Measurements from ENCODE around the gene ABCC4. TPM values are rescaled to one million over a fixed set of nuclear protein-coding genes. Genes with fewer than 3 reads are reported as not detected.
A peak's percentile ranks its signal among the peaks of the same experiment; 100 is the strongest.

Gene ABCC4
- total RNA-seq, 4 donors from 2014 or later = 15.8 to 26.0 (median 23.8) TPM

DNA sequence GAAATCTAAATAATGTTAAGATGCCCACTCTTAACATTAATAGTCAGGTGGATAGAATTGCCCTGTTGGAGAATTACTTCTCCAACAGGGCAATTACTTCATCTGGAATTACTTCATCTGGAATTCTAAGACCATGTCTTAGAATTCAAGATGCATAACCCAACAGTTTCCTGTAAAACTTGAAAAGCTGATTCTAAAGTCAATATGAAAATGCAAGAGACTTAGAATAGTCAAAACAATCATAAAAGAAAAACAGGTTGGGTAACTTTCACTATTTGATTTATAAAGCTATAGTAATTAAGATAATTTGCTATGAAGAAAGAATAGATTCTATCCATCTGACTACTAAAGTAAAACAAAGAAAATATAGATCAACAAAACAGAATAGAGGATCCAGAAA lies 75.2 kb downstream of the ABCC4 start:
- peaks cover 6 to 42% (median 11%) of the 10 kb centered on the region in 4 donors for H3K4me1 ChIP-seq
- DNase-seq = no peak
- in situ Hi-C loops (cut with MboI; ENCODE audit: low pct_ligation_motif_present in 1 of 4, low pct_unique_long_range_greater_than_20kb in 1 of 4, low sequenced_read_pairs in 3 of 4) = no loop called here
- intact Hi-C loops (cut with DNase I; ENCODE audit: low total_unique reads) = no loop called here
- peak overlapping the region; percentile 18 to 63 (median 50) for H3K27ac ChIP-seq
- H3K4me3 ChIP-seq = no peak overlapping the region
- no peaks in the 10 kb centered on the region for H3K9me3 ChIP-seq
- TF ChIP-seq, protein P1, sequence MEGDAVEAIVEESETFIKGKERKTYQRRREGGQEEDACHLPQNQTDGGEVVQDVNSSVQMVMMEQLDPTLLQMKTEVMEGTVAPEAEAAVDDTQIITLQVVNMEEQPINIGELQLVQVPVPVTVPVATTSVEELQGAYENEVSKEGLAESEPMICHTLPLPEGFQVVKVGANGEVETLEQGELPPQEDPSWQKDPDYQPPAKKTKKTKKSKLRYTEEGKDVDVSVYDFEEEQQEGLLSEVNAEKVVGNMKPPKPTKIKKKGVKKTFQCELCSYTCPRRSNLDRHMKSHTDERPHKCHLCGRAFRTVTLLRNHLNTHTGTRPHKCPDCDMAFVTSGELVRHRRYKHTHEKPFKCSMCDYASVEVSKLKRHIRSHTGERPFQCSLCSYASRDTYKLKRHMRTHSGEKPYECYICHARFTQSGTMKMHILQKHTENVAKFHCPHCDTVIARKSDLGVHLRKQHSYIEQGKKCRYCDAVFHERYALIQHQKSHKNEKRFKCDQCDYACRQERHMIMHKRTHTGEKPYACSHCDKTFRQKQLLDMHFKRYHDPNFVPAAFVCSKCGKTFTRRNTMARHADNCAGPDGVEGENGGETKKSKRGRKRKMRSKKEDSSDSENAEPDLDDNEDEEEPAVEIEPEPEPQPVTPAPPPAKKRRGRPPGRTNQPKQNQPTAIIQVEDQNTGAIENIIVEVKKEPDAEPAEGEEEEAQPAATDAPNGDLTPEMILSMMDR (IDR thresholded peaks at IDR 0.05) = no peak
- TF ChIP-seq EP300 (IDR thresholded peaks at IDR 0.05; ENCODE audit: low read depth) (no peak), POLR2A (IDR thresholded peaks at IDR 0.05) (no peak), POLR2AphosphoS5 (IDR thresholded peaks at IDR 0.05) (no peak)
- no peaks in the 10 kb centered on the region for H3K27me3 ChIP-seq
- H3K36me3 ChIP-seq = no peaks in the 10 kb centered on the region

DNA sequence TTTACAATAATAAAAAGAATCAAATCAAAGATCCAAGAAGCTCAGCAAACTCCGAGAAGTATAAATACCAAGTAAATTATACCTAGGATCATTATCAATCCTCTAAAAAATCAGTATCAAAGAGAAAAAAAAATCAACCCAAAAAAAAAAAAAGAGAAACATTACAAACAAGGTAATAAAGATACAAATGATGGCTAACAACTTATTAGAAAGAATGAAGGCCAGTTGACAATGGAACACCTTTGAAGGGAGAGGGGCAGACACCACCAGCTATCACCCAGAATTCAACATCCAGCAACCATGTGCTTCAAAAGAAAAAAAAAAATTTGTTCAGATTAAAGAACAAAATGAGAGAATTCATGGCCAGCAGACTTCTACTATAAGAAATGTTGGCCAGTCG lies 77.2 kb downstream of the ABCC4 start:
- TF ChIP-seq POLR2AphosphoS5 (IDR thresholded peaks at IDR 0.05) = no peak
- TF ChIP-seq POLR2A (IDR thresholded peaks at IDR 0.05) = no peak
- TF ChIP-seq, protein P1 (IDR thresholded peaks at IDR 0.05) = no peak
- no peak for TF ChIP-seq EP300 (IDR thresholded peaks at IDR 0.05; ENCODE audit: low read depth)
- intact Hi-C loops (cut with DNase I; ENCODE audit: low total_unique reads) (no loop called here), in situ Hi-C loops (cut with MboI; ENCODE audit: low pct_ligation_motif_present in 1 of 4, low pct_unique_long_range_greater_than_20kb in 1 of 4, low sequenced_read_pairs in 3 of 4) (no loop called here)
- H3K4me3 ChIP-seq = no peak overlapping the region
- H3K27ac ChIP-seq = no peak overlapping the region
- H3K27me3 ChIP-seq = no peaks in the 10 kb centered on the region
- no peak for DNase-seq
- peaks cover 6 to 42% (median 11%) of the 10 kb centered on the region in 4 donors for H3K4me1 ChIP-seq
- H3K9me3 ChIP-seq = no peaks in the 10 kb centered on the region
- no peaks in the 10 kb centered on the region for H3K36me3 ChIP-seq
- WGBS, 2 donors (ENCODE audit: low coverage in 1 of 2) = 93 to 100% methylated on average over 2 of the region's 2 CpGs

DNA sequence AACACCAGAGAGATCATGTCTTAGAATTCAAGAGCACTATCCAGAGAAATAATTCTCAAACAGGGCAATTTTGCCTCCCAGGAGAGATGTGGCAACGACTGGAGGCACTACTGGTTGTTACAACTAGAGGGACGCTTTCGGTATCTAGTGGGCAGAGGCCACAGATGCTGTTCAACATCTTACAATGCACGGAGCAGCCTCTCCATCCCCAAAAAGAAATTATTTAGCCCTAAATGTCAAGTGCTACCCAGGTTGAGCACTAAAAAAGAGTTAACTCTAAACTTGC lies 78.6 kb downstream of the ABCC4 start:
- H3K36me3 ChIP-seq = no peaks in the 10 kb centered on the region
- H3K27ac ChIP-seq = peak overlapping the region in 2 of 4 donors; percentile 30 to 41
- DNase-seq = no peak
- no peaks in the 10 kb centered on the region for H3K27me3 ChIP-seq
- no peaks in the 10 kb centered on the region for H3K9me3 ChIP-seq
- intact Hi-C loops (cut with DNase I; ENCODE audit: low total_unique reads) (no loop called here), in situ Hi-C loops (cut with MboI; ENCODE audit: low pct_ligation_motif_present in 1 of 4, low pct_unique_long_range_greater_than_20kb in 1 of 4, low sequenced_read_pairs in 3 of 4) (no loop called here)
- H3K4me1 ChIP-seq = peaks cover 6 to 38% (median 13%) of the 10 kb centered on the region in 4 donors
- 87 to 92% methylated on average over 4 of the region's 4 CpGs for WGBS, 2 donors (ENCODE audit: low coverage in 1 of 2)
- H3K4me3 ChIP-seq = no peak overlapping the region
- TF ChIP-seq POLR2A (IDR thresholded peaks at IDR 0.05) = no peak

DNA sequence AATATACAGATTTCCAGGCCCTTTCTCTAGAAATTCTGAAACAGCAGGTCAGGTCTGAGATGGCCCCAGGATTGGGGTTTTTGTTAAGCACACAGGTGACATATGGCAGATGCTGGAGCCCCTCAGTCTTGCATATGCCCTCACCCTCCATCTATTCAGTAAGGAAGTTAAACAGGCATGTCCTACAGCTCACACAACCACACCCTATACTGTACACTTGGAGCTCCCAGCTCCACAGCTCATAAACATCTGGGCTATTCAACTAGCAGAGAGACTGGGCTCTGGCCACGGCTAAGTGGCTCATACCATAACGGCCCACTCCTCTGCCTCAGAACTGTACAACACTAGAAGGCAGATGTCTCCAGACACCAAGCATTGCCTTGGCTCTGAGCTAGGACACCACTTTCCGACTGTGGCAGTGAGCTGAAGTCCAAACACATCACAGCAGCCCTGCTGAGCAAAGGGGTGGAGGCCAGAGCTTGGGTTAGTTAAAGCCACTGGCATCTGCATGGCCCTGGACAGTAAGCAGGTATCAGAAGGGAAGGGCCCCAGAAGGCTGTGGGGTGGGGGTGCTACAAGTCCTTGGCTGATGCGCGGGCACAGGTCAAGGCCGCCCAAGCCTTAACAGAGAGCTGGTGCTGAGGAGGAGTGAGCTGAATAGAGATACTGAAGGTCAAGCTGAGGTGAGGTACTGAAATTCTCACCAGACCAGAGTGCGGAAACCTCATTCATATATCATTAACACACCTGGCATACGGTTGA lies 79.1 kb downstream of the ABCC4 start:
- no peaks in the 10 kb centered on the region for H3K36me3 ChIP-seq
- H3K4me3 ChIP-seq = no peak overlapping the region
- no peaks in the 10 kb centered on the region for H3K27me3 ChIP-seq
- TF ChIP-seq EP300 (IDR thresholded peaks at IDR 0.05; ENCODE audit: low read depth) = no peak
- TF ChIP-seq, protein P1 (IDR thresholded peaks at IDR 0.05) = no peak
- no peak for TF ChIP-seq POLR2AphosphoS5 (IDR thresholded peaks at IDR 0.05)
- TF ChIP-seq POLR2A (IDR thresholded peaks at IDR 0.05) = no peak
- in situ Hi-C loops (cut with MboI; ENCODE audit: low pct_ligation_motif_present in 1 of 4, low pct_unique_long_range_greater_than_20kb in 1 of 4, low sequenced_read_pairs in 3 of 4) (no loop called here), intact Hi-C loops (cut with DNase I; ENCODE audit: low total_unique reads) (no loop called here)
- peak; percentile 32 for DNase-seq
- H3K27ac ChIP-seq = peak overlapping the region in 3 of 4 donors; percentile 30 to 41 (median 33)
- no peaks in the 10 kb centered on the region for H3K9me3 ChIP-seq
- H3K4me1 ChIP-seq = peaks cover 6 to 33% (median 12%) of the 10 kb centered on the region in 4 donors
- WGBS, 2 donors (ENCODE audit: low coverage in 1 of 2) = 59% methylated on average over 8 of the region's 8 CpGs; no CpG with 5 or more reads in 1 of the 2 donors

DNA sequence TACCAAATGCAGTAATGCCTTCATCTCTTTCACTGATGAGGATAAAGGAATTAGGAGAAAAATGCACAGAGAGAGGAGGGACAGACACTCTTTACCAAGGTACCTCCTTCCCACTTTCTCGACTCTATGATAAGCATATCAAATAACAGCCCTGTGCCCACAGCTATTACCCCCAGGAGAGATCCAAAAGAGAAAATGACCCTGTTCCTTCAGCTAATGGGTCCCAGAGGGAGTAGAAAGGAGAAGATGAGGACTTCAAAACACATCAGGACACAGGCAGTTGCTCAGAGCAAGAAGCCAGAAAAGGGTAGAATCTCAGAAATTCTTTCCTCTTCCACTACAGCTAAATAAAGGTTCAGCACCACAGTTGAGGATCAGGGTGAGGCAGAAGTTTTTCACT lies 80.6 kb downstream of the ABCC4 start:
- peaks cover 0 to 17% (median 3%) of the 10 kb centered on the region in 4 donors for H3K4me1 ChIP-seq
- no peak overlapping the region for H3K4me3 ChIP-seq
- DNase-seq = no peak
- TF ChIP-seq EP300 (IDR thresholded peaks at IDR 0.05; ENCODE audit: low read depth) = no peak
- TF ChIP-seq, protein P1 (IDR thresholded peaks at IDR 0.05) = no peak
- TF ChIP-seq POLR2AphosphoS5 (IDR thresholded peaks at IDR 0.05) = no peak
- TF ChIP-seq POLR2A (IDR thresholded peaks at IDR 0.05) = no peak
- H3K9me3 ChIP-seq = no peaks in the 10 kb centered on the region
- H3K27ac ChIP-seq = no peak overlapping the region
- H3K36me3 ChIP-seq = no peaks in the 10 kb centered on the region
- intact Hi-C loops (cut with DNase I; ENCODE audit: low total_unique reads) = no loop called here
- 89 to 100% methylated on average over 1 of the region's 1 CpG for WGBS, 2 donors (ENCODE audit: low coverage in 1 of 2)
- H3K27me3 ChIP-seq = no peaks in the 10 kb centered on the region
- in situ Hi-C loops (cut with MboI; ENCODE audit: low pct_ligation_motif_present in 1 of 4, low pct_unique_long_range_greater_than_20kb in 1 of 4, low sequenced_read_pairs in 3 of 4) = no loop called here

All from transverse colon (tissue), 4 donors.